K562 treated with DMSO at 1 percent for 24 hours (cell line): Measurements from ENCODE around the gene CRIM1. TPM values are rescaled to one million over a fixed set of nuclear protein-coding genes. Genes with fewer than 3 reads are reported as not detected.

Source experiments
- total RNA-seq: library from RNA; unstranded; fragments of 300-600 nt; gene quantifications from 2 replicates; pipeline ENCODE4 v1.2.3, GENCODE V29; 2022; ENCODE audit warnings: low read depth; ENCODE audit not compliant: insufficient read depth

CRIM1 gene, protein sequence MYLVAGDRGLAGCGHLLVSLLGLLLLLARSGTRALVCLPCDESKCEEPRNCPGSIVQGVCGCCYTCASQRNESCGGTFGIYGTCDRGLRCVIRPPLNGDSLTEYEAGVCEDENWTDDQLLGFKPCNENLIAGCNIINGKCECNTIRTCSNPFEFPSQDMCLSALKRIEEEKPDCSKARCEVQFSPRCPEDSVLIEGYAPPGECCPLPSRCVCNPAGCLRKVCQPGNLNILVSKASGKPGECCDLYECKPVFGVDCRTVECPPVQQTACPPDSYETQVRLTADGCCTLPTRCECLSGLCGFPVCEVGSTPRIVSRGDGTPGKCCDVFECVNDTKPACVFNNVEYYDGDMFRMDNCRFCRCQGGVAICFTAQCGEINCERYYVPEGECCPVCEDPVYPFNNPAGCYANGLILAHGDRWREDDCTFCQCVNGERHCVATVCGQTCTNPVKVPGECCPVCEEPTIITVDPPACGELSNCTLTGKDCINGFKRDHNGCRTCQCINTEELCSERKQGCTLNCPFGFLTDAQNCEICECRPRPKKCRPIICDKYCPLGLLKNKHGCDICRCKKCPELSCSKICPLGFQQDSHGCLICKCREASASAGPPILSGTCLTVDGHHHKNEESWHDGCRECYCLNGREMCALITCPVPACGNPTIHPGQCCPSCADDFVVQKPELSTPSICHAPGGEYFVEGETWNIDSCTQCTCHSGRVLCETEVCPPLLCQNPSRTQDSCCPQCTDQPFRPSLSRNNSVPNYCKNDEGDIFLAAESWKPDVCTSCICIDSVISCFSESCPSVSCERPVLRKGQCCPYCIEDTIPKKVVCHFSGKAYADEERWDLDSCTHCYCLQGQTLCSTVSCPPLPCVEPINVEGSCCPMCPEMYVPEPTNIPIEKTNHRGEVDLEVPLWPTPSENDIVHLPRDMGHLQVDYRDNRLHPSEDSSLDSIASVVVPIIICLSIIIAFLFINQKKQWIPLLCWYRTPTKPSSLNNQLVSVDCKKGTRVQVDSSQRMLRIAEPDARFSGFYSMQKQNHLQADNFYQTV
- 0.15 and 0.25 TPM in 2 replicates for total RNA-seq

DNA sequence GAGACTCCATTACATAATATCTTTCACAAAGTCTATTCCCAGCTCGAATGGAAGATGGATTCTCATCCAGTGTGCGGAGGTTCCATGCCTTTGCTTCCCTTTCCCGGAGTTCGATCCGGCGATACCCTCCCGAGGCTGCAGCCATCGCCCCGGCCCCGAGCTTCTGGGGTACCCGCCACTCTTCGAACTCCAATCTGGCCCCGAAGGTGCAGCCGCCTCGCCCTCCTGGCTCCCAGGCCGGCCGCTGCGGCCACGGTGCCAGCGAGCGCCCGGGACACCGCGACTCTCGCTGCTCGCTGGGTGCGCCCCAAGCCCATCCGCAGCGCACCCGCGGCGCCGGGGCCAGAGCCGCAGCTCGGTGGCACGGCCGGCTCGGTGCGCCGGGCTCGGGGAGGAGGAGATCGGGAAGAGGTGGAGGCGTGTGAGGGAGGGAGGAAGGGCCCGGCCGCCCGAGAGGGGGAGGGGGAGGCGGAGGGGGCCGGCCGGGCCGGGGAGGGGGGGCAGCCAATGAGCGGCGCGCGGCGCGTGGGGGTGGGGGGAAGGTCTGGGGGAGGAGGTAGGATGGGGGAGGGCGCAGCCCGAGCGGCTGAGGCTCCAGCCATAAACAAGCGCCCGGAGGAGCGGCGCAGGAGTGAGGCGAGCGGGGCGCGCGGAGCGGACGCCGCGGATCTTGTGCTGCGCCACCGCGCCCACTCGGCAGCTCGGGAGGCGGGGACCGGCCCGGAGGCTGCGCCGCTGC is at the start of gene CRIM1:
Gene CRIM1 (plus strand): TSS at position 628 of the 739 bp plus-strand sequence. CDS start 515 bp downstream, outside the sequence.

DNA sequence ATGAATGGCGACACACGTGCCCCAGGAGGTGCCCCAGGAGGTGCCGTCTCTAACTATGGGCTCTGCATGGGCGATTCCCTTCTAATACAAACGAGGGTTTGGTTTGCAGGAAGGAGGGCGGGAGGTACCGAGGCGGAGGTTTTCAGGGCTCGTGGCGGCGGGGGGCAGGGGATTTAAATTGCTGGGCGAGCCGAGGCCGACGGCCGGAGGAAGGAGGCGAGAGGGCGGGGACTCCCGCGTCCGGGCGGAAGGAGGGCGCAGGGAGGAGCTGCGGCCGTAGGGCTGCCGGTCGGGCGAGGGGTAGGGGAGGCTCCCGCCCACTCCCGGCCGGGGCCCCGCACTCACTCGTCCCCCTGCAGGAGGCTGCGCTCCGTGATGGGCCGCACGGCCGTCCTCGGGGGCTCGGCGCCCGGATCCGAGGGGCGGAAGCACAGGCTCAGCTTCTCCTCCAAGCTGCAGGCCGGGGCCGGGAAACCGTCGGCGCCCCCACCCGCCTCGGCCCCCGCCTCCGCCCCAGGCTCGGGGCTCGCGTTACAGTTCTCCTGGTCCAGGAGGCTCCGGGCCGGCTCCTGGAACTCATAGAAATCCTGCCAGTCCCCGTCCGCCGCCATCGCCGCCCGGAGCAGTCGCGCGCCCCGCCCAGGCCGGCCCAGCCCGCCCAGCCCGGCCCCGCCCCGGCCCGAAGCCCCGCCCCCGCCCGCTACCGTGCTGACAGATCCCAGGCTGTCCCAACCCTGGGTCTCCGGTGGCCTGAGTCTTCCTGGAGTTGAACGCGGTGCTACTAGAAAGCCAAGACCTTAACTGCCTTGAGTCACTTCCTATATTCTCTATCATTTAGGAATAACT is 242.2 kb downstream of the CRIM1 start, which contains the start of gene FEZ2:
Gene FEZ2 (minus strand): TSS at position 637 of the 846 bp plus-strand sequence. CDS start 26 bp downstream, at position 611.

Other genes starting within 250 kb of the CRIM1 start
- 12.9 and 16.4 TPM in 2 replicates for gene FEZ2, start 242.4 kb downstream of the CRIM1 start, total RNA-seq